ENCODE data around the gene NDUFB2.
A peak's percentile ranks its signal among the peaks of the same experiment; 100 is the strongest.
"Not testable (repeated sequence)": the region's sequence is repeated elsewhere in the genome, so short reads cannot be mapped to it uniquely, and the experiment has no call there.

Gene NDUFB2

DNA sequence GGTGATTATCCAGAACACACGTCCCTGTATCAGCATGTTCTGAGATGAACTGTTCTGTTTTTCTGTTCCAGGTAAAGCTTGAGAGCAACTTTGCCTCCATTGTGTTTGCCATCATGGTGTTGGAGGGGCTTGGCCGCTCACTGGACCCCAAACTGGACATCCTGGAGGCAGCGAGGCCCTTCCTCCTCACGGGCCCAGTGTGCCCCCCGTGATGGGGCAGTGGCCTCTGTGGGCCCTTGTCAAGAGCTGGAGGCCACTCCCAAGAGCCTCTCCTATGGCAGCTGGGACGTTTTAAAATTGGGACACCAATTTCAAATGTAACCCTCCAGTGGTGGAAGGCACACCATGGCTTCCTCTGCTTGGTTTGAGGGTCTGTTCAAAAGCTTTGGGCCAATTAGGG is 1.9 kb upstream of the NDUFB2 start:
- no peak for DNase-seq

DNA sequence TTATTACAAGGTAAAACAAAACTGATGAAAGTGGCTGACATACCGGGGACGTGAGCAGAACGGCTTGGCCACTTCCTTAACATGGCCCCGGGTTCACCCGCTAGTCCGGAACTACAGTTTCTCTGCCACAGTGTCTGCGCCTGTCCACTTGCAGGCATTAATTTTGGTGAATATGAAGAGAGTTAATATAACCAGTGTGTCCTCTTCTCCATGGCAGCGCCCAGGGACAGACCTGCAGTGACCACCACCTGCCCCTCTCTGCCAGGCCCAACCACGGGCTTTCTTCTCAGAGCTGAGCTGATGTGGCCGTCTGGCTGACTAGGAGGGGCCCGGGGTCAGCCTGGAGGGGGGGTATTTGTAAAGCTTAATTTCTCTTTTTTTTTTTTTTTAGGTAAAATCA is 1.1 kb upstream of the NDUFB2 start:
- DNase-seq, result no peak

DNA sequence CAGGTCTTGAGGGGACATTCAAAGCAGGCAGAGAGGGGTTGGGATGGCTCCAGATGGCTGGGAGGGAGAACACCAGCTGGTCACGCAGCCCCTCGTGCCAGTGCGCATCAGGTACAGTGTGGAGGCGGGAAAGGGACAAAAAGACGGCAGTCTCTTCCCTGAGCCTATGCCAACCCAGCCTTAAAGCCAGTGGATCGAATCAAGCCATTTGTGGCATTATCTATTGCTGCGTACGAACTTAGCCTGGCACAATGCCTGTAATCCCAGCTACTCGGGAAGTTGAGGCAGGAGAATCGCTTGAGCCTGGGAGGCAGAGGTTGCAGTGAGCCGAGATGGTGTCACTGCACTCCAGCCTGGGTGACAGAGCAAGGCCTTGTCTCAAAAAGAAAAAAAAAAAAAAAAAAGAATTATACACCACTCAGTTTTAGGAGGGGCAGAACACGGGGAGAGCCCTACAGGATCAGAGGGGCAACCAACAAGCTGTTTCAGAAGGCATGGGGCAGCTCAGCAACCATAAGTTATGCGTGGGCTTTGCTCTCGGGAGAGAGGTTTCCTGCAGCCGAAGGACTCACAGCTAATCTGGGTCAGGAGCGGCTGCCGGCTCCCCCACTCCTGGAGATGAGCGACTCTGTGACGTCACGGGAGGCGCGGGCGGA is 356 bp upstream of the NDUFB2 start:
- DNase-seq, result peak; percentile 97

DNA sequence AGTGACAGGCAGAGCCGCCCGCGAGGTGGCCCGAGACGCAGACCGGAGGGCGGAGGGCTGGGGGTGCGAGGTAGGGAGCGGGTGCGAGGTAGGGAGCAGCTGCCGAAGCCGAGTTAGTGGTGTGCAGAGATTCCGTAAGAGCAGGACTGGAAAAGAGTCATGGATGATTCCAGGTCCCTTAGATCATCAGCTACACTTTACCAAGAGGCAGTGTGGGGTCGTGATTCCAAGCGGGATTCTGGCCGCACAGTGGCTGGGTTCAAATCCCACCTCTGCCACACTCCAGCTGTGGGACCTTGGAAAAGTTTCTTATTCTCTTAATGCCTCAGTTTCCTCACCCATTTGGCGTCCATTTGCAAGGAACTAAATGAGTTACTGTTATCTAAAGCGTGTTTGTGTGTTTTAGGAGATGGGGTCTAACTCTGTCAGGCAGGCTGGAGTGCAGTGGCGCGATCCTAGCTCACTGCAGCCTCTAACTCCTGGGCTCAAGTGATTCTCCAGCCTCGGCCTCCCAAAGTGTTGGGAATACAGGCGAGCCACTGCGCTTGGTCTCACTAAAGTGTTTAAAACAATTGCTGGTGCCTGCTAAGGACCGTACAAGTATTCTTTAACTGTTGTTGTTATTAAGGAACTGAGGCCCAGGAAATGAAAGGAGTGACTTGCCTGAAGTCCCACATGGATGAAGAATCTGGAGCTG is 1.1 kb downstream of the NDUFB2 start:
- DNase-seq, result no peak

DNA sequence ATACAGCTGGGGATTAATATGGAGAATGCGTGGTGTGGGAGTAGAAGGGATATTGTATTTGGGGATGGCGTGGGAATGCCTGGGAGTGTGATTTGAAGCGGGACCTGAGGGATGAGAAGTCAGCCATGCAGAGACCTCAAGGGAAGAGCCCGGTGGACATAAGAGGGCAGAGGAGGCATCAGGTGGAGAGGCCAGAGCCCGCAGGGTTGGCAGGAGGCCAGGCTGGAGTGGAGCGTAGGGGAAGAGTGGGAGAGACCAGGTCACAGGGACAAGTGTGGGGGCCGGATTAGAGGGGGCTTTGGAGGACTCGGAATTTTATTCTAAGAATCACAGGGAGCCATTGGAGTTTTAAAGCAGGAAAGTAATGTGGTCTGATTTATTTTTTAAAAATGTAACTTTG is 2.0 kb downstream of the NDUFB2 start:
- DNase-seq, result no peak

DNA sequence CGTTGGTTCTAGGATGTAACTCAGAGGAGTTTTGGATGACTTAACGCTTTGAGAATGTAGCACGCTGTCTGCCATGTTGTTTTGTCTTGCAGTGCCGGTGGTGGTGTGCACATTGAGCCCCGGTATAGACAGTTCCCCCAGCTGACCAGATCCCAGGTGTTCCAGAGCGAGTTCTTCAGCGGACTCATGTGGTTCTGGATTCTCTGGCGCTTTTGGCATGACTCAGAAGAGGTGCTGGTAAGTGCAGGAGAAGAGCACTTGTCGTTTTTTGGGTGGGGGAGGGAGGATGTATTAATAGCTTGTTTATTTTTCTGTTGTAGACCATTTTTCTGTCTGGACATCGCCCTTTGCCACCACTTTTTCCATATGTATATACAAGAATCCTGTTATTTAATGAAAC is 6.3 kb downstream of the NDUFB2 start:
- no peak for DNase-seq

DNA sequence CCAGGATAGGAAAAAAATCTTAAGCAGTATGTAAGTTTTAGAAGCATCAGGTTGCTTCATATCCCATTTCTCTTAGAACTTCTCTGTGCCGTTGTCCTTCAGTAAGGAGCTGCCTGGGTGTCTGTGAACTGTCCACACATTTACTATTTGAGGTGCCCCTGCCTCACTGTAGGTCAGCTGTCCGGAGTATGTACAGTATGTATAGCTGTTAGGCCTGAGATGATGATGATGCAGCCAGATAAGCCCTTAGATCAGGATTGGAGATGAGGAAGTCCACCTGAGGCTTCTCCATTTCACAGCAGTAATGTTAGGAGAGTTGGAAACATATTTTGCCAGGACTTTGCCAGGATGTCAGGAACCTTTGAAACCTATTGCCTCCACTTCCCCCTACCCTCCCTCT is 7.7 kb downstream of the NDUFB2 start:
- DNase-seq, result no peak

DNA sequence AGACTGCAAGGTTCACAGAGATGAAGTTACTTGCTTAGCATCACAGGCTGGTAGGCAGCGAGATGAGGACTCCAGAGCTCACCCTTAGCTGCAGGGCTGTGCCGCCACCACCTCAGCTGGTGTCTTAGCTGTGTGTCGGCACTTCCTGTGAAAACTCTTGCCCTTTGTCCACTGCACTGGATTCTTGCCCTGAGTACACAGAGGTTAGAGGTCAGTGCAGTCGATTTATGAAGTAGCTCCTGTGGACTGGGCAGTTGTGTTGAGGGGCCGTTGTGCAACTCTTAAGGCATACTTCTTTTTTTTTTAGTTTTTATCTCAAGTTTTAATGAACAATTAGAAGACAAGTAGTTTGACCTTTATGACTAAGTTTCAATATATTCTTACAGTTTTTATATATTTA is 10.6 kb downstream of the NDUFB2 start:
- no peak for DNase-seq

DNA sequence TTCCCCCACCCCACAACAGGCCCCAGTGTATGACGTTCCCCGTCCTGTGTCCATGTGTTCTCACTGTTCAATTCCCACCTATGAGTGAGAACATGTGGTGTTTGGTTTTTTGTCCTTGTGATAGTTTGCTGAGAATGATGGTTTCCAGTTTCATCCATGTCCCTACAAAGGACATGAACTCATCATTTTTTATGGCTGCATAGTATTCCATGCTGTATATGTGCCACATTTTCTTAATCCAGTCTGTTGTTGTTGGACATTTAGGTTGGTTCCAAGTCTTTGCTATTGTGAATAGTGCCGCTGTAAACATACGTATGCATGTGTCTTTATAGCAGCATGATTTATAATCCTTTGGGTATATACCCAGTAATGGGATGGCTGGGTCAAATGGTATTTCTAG is 12.3 kb downstream of the NDUFB2 start:
- not testable (repeated sequence) for DNase-seq

DNA sequence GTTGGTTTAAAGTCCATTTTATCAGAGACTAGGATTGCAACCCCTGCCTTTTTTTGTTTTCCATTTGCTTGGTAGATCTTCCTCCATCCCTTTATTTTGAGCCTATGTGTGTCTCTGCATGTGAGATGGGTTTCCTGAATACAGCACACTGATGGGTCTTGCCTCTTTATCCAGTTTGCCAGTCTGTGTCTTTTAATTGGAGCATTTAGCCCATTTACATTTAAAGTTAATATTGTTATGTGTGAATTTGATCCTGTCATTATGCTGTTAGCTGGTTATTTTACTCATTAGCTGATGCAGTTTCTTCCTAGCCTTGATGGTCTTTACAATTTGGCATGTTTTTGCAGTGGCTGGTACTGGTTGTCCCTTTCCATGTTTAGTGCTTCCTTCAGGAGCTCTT is 15.9 kb downstream of the NDUFB2 start:
- not testable (repeated sequence) for DNase-seq

DNA sequence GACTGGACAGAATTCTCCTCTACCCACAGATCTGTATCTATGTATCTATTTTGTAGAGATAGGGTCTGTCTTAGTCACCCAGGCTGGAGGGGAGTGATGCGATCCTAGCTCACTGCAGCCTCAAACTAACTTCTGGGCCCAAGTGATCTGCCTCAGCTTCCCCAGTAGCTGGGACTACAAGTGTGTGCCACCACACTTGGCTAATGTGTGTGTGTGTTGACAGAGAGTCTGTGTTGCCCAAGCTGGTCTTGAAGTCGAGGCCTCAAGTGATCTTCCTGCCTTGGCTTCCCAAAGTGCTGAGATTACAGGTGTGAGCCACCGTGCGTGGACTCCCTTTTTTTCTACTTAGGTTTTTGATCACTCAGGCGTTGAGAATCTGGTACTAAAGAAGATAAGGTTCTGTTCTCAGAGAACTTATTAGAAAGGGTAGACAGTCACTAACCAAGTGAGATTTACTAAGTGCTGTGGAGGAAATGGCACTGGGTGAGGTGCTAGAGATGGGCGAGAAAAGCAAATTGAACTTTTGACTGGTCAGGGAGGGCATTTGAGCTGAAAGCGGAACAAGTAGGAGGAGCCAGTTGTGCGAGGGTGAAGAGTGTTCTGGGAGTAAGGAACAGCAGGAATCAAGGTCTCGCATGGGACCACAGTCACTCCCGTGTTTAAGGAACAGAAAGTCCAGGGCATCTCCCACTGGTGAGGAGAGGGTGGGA is 18.0 kb downstream of the NDUFB2 start:
- no peak for DNase-seq

DNA sequence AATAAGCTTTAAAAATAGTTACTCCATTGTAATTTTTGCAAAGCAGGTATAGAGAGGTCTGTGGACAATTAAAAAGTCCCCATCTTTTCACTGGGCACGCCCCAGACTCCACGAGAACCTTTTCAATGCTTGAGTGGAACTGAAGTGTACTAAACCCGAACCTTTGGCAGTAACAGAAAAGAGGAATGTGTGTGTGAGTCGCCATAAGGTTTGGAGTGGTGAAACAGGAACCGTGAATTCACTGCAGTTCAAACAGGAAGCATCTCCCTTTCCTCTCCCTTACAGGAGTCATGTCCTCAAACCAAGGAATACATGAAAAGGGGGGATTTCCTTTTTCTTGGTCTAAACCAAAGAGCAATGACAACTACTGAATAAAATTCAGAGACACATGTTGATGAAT is 23.2 kb downstream of the NDUFB2 start:
- peak; percentile 30 for DNase-seq

DNA sequence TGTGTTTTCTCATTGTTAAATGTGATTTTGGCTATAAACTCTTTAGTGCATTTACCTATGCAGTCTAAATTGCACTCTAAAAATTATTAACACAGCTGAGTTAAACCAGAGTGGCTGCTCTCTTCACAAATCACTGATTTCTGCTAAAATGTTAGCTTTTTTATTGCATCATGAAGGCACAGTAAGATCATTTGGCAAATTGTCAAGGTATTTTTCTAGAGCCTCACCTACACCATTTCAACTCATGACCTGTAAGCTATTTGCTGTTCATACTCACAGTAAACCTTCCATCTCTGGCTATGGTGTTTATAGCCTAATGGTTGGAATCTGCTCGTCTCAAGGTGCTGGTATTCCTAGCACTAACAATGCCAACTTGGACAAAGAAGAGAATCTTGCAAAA is 25.7 kb downstream of the NDUFB2 start:
- no peak for DNase-seq

DNA sequence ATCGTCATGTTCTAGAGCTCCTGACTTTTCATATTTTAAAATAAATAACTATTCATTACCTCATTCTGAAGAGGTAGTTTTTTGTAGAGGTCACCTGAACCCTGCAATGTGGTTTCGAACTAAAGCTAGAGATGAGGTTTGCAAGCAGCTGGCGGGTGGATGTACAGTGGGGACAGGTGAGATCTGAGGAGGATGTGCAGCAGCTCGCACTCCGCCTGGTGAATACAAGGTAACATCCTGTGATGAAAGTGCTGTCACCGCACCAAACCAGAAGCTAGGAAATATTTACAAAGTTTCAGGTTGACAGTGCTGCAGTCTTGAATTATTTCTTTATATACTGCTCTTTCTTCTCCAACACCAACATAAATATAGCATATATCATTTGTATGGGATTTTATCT is 26.5 kb downstream of the NDUFB2 start:
- no peak for DNase-seq

DNA sequence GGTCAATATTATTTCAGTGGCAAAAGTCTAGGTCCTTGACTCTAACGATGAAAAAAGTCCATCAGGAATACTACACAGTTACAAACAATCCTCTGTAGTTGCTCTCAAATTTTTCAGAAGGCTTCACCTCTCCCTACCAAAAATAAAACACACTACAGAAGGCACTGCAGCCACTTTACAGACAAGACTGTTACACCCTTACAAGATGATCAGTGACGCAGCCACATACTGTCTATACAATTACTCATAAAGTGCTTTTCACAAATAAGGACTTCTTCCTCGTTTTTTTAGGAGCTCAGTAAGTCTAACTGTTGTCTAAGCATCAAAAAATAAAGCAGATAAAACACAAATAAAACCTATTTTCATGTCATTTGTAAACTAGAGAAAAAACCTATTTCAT is 27.1 kb downstream of the NDUFB2 start:
- no peak for DNase-seq

DNA sequence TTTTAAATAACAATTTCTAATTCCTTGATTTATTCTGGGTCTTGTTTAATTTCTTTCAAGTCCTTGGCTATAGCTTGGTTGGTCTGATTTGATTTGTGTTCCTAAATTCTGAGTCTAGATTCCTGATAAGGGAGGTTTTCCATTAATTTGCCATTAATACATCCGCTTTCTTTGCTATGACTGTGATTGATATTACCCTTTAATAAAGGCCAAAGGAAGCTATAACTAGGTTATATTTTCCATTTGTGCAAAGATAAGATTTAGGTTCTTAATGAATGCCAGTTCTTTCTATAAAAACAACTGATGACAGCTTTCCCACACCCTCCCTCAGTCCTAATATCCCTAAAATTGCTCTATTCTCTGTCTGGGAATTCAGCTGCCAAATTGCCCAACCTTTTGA is 28.2 kb downstream of the NDUFB2 start:
- no peak for DNase-seq

DNA sequence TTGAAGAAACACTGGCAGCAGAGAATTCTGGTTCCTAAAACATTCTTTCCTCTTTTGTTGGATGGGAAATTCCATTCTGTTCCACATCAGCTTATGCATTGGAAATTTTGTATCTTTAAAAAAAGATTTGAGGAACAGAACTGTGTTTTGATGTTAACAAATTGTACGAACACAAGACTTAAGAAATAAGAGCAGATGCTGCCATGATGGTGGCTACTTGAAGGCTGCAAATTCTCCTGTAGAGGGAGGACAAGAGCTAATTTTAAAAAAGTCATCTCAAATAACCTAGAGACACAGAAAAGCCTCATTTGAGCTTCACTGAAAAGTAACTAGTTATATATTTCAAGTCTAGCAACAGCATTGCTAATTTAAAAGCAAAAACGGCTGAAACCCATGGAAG is 29.8 kb downstream of the NDUFB2 start:
- peak; percentile 65 for DNase-seq

DNA sequence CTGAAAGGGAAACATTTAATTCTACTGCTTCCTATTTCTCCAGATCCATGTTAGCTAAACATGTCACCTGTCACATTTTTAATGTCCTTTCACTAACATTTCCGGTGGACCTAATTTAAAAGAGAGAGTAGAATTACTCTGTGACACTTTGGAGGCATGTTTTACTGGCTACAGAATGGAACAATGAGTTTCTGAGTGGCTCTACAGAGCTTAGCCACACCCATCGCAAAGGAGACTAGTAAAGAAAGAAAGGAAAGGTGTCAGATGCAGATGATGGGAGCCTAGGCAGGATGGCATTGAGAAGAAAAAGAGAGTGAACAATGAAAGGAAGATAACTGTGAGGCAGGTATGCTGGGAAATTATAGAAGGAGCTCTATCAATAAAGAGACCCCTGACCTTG is 35.9 kb downstream of the NDUFB2 start:
- DNase-seq, result no peak

DNA sequence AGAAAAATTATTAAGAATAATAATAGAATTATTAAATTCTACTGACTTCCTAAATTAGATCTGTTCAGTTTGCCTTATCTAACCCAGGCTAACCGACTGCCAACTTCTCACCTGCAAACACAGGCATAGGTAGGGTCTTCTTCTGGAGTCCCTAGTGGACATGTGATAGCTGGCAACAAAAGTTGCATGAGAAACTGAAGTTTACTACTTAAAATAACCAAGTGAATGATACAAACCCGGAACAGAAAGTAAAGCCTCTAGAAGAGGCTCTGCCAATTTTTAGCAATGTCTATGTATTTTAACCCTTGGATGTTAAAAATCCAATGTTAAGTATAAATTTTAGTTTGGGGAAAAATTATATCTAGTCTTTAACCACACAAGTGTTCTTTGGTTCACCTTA is 37.6 kb downstream of the NDUFB2 start:
- no peak for DNase-seq

DNA sequence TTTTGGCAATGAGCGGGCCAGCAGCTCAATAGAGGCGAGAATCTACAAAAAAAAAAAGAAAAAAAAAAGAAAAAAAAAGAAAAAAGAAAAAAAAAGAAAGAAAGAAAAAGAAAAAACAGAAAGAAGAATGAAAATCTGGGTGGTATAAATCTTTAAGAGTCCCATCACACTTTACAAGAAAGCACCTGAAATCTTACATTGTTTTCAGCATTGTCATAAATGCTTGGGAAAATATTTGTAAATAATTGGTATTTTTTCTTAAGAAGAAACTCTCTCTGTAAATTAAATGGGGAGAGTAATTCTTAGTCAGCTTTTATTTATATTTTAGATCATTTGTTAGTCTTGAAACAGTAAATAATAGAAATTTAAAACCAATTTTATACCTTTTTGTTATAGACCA is 38.2 kb downstream of the NDUFB2 start:
- no peak for DNase-seq

DNA sequence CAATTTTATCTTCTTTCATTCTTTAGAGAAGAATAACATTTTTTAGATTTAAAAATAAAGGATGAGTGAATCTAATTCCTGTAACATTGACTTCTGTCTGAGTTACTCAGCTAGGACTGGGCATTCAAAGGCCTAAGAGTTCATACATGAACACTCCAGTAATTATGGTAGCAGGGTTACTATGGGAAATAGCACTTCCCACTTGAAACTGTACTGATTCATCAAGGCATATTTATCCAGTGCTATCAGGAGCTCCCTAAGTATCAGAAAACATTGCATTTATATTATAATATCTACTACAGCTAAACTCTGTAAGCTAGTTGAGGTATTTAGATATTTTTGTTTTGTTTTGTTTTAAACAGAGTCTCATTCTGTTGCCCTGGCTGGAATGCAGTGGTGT is 41.8 kb downstream of the NDUFB2 start:
- no peak for DNase-seq

DNA sequence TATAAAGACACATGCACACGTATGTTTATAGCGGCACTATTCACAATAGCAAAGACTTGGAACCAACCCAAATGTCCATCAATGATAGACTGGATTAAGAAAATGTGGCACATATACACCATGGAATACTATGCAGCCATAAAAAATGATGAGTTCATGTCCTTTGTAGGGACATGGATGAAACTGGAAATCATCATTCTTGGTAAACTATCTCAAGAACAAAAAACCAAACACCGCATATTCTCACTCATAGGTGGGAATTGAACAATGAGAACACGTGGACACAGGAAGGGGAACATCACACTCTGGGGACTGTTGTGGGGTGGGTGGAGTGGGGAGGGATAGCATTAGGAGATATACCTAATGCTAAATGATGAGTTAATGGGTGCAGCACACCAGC is 46.7 kb downstream of the NDUFB2 start:
- not testable (repeated sequence) for DNase-seq

DNA sequence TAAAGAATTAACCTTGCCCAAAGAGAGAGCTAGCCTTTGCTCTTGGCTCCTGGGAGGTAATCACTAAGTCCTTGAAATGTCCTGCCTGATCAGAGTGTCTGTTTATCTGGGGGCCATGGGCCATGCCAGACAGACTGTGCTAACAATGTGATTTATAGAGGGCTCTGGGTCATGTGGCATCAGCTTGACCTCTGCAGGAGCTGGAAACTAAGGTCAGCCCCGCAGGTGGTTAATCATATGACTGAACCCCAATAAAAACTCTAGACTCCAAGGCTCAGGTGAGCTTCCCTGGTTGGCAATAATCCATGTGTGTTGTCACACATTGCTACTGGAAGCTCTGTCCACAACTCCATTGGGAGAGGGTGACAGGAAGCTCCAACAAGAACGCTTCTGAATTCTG is 47.5 kb downstream of the NDUFB2 start:
- DNase-seq, result no peak

DNA sequence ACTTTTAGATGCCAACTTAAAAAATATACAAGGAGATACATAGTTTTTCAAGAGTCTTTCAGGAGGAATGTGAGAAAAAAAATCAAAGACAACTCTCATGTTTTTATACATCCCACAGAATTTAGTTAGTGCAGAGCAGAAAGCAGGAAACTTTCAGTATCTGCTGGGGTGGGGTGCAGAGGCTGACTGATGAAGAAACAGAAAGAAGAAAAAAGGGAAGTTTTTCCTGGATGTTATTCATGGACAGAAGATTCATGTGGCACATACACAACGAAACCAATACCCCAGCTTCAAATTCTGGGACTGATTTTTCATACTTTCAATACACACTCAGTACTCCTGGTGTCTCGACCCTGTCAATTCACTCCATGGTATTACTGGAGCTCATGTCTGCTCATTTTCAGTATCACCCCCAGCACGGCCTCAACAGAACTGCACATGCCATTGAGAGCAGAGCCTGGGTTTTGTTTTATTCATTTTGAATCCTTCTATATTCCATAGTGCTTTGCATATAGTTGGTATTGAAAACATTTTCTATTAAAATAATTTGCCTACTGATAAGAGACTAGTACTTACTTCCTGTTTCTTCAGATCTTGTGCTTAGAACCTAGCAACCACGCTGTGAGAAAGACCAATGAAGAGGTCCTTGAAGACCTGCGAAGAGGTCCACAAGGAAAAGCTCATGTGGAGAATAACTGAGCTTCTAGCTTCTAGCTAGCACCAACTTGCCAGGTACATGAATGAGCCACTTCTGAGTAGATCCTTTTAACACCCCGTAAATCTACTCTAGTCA is 49.0 kb downstream of the NDUFB2 start:
- DNase-seq, result peak; percentile 56

Measured in hematopoietic multipotent progenitor cell treated with erythropoietin and hydrocortisone succinate and interleukin-3 and kit ligand, for 4 days (in vitro differentiated cells).